H1 (cell line): Measurements from ENCODE around the gene VASP. TPM values are rescaled to one million over a fixed set of nuclear protein-coding genes. Genes with fewer than 3 reads are reported as not detected.

Experiments
- CBX5 ChIP-seq: fragments of 300-800, 300-1000 bp; sonication (generic); IDR thresholded peaks from 2 replicates; pipeline ENCODE4 v1.7.1; 2016; ENCODE audit warnings: antibody characterized with exemption, low read length, low read depth
- E2F6 ChIP-seq: IDR thresholded peaks from 2 replicates; pipeline ENCODE4 v1.6.1; 2012; ENCODE audit warnings: inconsistent platforms
- EGR1 ChIP-seq: IDR thresholded peaks from 2 replicates; pipeline ENCODE4 v1.6.1; 2011; ENCODE audit warnings: low read depth, low read length, borderline replicate concordance
- FOSL1 ChIP-seq: IDR thresholded peaks from 2 replicates; pipeline ENCODE4 v1.6.1; 2011; ENCODE audit warnings: mild to moderate bottlenecking, low read depth, low read length, moderate library complexity; ENCODE audit not compliant: insufficient read depth
- NANOG ChIP-seq: IDR thresholded peaks from 2 replicates; pipeline ENCODE4 v1.6.1; 2011; ENCODE audit warnings: low read length, low read depth, mild to moderate bottlenecking, inconsistent platforms; ENCODE audit not compliant: insufficient read depth, poor library complexity, severe bottlenecking
- NRF1 ChIP-seq: IDR thresholded peaks from 2 replicates; pipeline ENCODE4 v1.6.1; 2011; ENCODE audit warnings: mild to moderate bottlenecking, low read depth, low read length, improper control_type of control experiment
- POLR2AphosphoS5 ChIP-seq: IDR thresholded peaks from 2 replicates; pipeline ENCODE4 v1.6.1; 2011; ENCODE audit warnings: low read depth, low read length
- polyA plus RNA-seq, 7 experiments: library from polyadenylated mRNA; depleted of rRNA in 3 of 7; stranded (reverse) in 5 of 7; unstranded in 2 of 7; fragments of >200 nt in 5 of 7; fragments of 200-250 nt in 2 of 7; gene quantifications; 1 replicate in 5 of 7; 2 replicates in 1 of 7; 4 replicates in 1 of 7; pipeline versions ENCODE4 v1.2.1 to v1.2.3, GENCODE V29; 2011 to 2013; ENCODE audit warnings: missing spikeins in 2 of 7, mixed read lengths in 2 of 7
- total RNA-seq: library from RNA; stranded (reverse); fragmentation: NEBNext Ultra II Directional; extraction: Animal tissue kit (Norgen Biotek cat#: 25700); gene quantifications from 2 replicates; pipeline ENCODE4 v1.2.1, GENCODE V29; 2021

VASP gene
- total and polyA plus RNA-seq, 2 of the 8 experiments (the other 6 are each of a cell fraction or from before 2014, with no cell fraction given): 89.7 to 135 TPM

DNA sequence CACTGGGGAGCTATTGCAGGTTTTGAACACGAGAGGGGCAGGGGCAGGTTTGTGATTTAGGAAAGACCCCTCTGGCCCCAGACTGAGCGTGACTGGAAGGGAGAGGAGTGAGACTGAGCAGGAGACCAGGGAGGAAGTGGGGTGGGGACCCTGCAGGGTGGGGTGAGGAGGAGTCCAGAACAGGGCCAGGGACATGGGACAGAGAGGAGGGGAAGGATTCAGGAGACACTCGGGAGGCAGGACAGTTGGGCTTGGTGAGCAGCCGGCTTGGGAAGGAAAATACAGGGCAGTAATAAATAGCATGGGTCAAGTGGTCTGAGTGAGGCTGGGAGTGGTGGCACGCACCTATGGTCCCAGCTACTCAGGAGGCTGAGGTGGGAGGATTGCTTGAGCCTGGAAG lies 30.1 kb upstream of the VASP start (continued):
- TF ChIP-seq FOSL1: no peak
- TF ChIP-seq E2F6: no peak
- TF ChIP-seq POLR2AphosphoS5: no peak
- TF ChIP-seq NANOG: no peak
- TF ChIP-seq NRF1: no peak
- no peak for TF ChIP-seq CBX5
- no peak for TF ChIP-seq EGR1
- TF ChIP-seq, all 59 proteins: peak for 0
